HG03378 (cell line): ENCODE results near the gene CALU.

Experiments
- ATAC-seq: cut with Tn5 transposase; IDR thresholded peaks from one replicate; pipeline ENCODE4 v1.9.1; 2021; ENCODE audit warnings: mild to moderate bottlenecking, moderate library complexity; ENCODE audit not compliant: unreplicated experiment

CALU gene

GRCh38 chr7:128745706-128746105 is 6.5 kb downstream of the CALU start:
- ATAC-seq, result no peak

GRCh38 chr7:128747327-128748079 is 8.3 kb downstream of the CALU start:
- ATAC-seq, result no peak

- ATAC-seq, result no peak
Measured at GRCh38 chr7:128752251-128752650, 13.1 kb downstream of the CALU start.

- ATAC-seq, result no peak
Measured at GRCh38 chr7:128755075-128755818, 16.1 kb downstream of the CALU start.

GRCh38 chr7:128755819-128756476 is 16.8 kb downstream of the CALU start:
- no peak for ATAC-seq

- no peak for ATAC-seq
Measured at GRCh38 chr7:128757203-128757602, 18.0 kb downstream of the CALU start.

- no peak for ATAC-seq
Measured at GRCh38 chr7:128758553-128758952, 19.4 kb downstream of the CALU start.

GRCh38 chr7:128759242-128759641 is 20.1 kb downstream of the CALU start:
- ATAC-seq, result no peak

GRCh38 chr7:128763541-128763940 is 24.4 kb downstream of the CALU start:
- no peak for ATAC-seq

GRCh38 chr7:128767475-128768110 is 28.4 kb downstream of the CALU start:
- no peak for ATAC-seq

- no peak for ATAC-seq
Measured at GRCh38 chr7:128770233-128770632, 31.1 kb downstream of the CALU start.

- no peak for ATAC-seq
Measured at GRCh38 chr7:128773604-128774003, 34.4 kb downstream of the CALU start.

- ATAC-seq, result no peak
Measured at GRCh38 chr7:128774029-128774689, 35.0 kb downstream of the CALU start.

- ATAC-seq, result no peak
Measured at GRCh38 chr7:128774921-128775320, 35.8 kb downstream of the CALU start.

GRCh38 chr7:128775744-128776474 is 36.8 kb downstream of the CALU start, which contains the start of gene OPN1SW:
OPN1SW (minus strand) TSS chr7:128775794; CDS start chr7:128775781, 13 bp downstream.
- ATAC-seq, result no peak

- ATAC-seq, result no peak
Measured at GRCh38 chr7:128777156-128778123, 38.3 kb downstream of the CALU start.

GRCh38 chr7:128778946-128779345 is 39.8 kb downstream of the CALU start:
- ATAC-seq, result no peak

GRCh38 chr7:128781126-128781525 is 42.0 kb downstream of the CALU start:
- no peak for ATAC-seq

GRCh38 chr7:128781851-128782250 is 42.7 kb downstream of the CALU start:
- ATAC-seq, result no peak
